Endothelial cell of umbilical vein (primary cell): ENCODE data around the gene TTLL9. TPM values are rescaled to one million over a fixed set of nuclear protein-coding genes. Genes with fewer than 3 reads are reported as not detected.

Experiments used
- BruUV-seq: library from RNA; stranded (reverse); fragments of 400-500 nt; replicated peaks from 2 replicates; lab custom pipeline; 2021; lab: Mats Ljungman, UMichigan
- CTCF ChIA-PET: fragments of 300-600, 350-600 bp; sonication (Branson Sonifier 250); formaldehyde crosslinking; loops from one replicate; lab custom pipeline; 2021; ENCODE audit warnings: antibody characterized with exemption, inconsistent platforms; lab: Charles Lee
- POLR2A ChIA-PET: fragments of 300-600, 350-600 bp; sonication (Branson Sonifier 250); formaldehyde crosslinking; loops from one replicate; lab custom pipeline; 2021; ENCODE audit warnings: antibody characterized with exemption, inconsistent platforms; lab: Charles Lee
- DNase-seq: peaks from one replicate; pipeline ENCODE4 v3.0.0-alpha.2; 2011; ENCODE audit warnings: low read depth, low spot score
- FAIRE-seq: peaks from 2 replicates; lab custom pipeline; 2011; peaks lifted over from hg19 to GRCh38; lab: Jason Lieb, UNC
- H2AFZ ChIP-seq: 2 replicates; pipeline ENCODE4 v1.6.0; 2012; ENCODE audit warnings: low read depth, low read length, control low read depth, inconsistent platforms
- H3K27ac ChIP-seq: 2 replicates; pipeline ENCODE4 v1.5.1; 2011; ENCODE audit warnings: low read depth, mild to moderate bottlenecking, control low read depth, low read length, moderate library complexity; ENCODE audit not compliant: insufficient read depth
- H3K27me3 ChIP-seq, 2 experiments: 2 replicates each; pipeline versions ENCODE4 v1.6.0 to v1.6.1; 2011; ENCODE audit warnings: low read length in 2 of 2, mixed read lengths in 1 of 2; ENCODE audit not compliant: control insufficient read depth in 2 of 2, insufficient read depth in 2 of 2
- H3K36me3 ChIP-seq, 2 experiments: 2 replicates in 1 of 2; 3 replicates in 1 of 2; pipeline ENCODE4 v1.5.1; 2011; ENCODE audit warnings: low read length in 2 of 2, mild to moderate bottlenecking in 1 of 2, moderate library complexity in 1 of 2; ENCODE audit not compliant: control insufficient read depth in 2 of 2, insufficient read depth in 2 of 2; ENCODE audit errors: extremely low read depth in 1 of 2
- H3K4me1 ChIP-seq: 3 replicates; pipeline ENCODE4 v1.5.1; 2011; ENCODE audit warnings: mild to moderate bottlenecking, low read length; ENCODE audit not compliant: control insufficient read depth, insufficient read depth; ENCODE audit errors: extremely low read depth
- H3K4me2 ChIP-seq: 2 replicates; pipeline ENCODE4 v1.6.1; 2011; ENCODE audit warnings: low read length, control low read depth, mixed read lengths; ENCODE audit not compliant: insufficient read depth
- H3K4me3 ChIP-seq, 3 experiments: fragments of 200-600 bp in 1 of 3; sonication (generic), shearing (Covaris generic) in 1 of 3; replicated peaks in 1 of 3; 2 replicates each; pipeline ENCODE4 v1.5.1; 2011 to 2016; ENCODE audit warnings: control low read depth in 3 of 3, low read length in 3 of 3, mild to moderate bottlenecking in 2 of 3, inconsistent platforms in 1 of 3, low read depth in 1 of 3, moderate library complexity in 1 of 3; ENCODE audit not compliant: insufficient read depth in 1 of 3
- H3K79me2 ChIP-seq: 2 replicates; pipeline ENCODE4 v1.6.0; 2012; ENCODE audit warnings: low read length, inconsistent platforms; ENCODE audit not compliant: control insufficient read depth, insufficient read depth
- H3K9ac ChIP-seq: replicated peaks from 2 replicates; pipeline ENCODE3; 2011; ENCODE audit warnings: low read length, control low read depth; ENCODE audit not compliant: insufficient read depth; ENCODE audit errors: extremely low read depth
- H3K9me1 ChIP-seq: replicated peaks from 3 replicates; pipeline ENCODE4 v1.6.0; 2011; ENCODE audit warnings: mild to moderate bottlenecking, low read length; ENCODE audit not compliant: control insufficient read depth, insufficient read depth; ENCODE audit errors: extremely low read depth
- H3K9me3 ChIP-seq: replicated peaks from 2 replicates; pipeline ENCODE4 v1.5.1; 2012; ENCODE audit warnings: low read length, inconsistent platforms; ENCODE audit not compliant: control insufficient read depth, insufficient read depth
- H4K20me1 ChIP-seq: replicated peaks from 2 replicates; pipeline ENCODE3; 2011; ENCODE audit warnings: mild to moderate bottlenecking, low read length; ENCODE audit not compliant: control insufficient read depth, insufficient read depth; ENCODE audit errors: extremely low read depth
- CTCF ChIP-seq, 2 donors: IDR thresholded peaks; 1 replicate in 1 of 2; 2 replicates in 1 of 2; pipeline ENCODE4 v1.5.1; 2011; ENCODE audit warnings: low read length in 2 of 2, mild to moderate bottlenecking in 2 of 2, moderate library complexity in 2 of 2, control low read depth in 1 of 2, inconsistent platforms in 1 of 2, low read depth in 1 of 2; ENCODE audit not compliant: insufficient read depth in 1 of 2; ENCODE audit errors: extremely low read depth in 1 of 2
- EZH2 ChIP-seq: IDR thresholded peaks from 2 replicates; pipeline ENCODE4 v1.6.1; 2012; ENCODE audit warnings: borderline replicate concordance, low read depth, mild to moderate bottlenecking, moderate library complexity, low read length, inconsistent platforms; ENCODE audit not compliant: severe bottlenecking
- FOS ChIP-seq: IDR thresholded peaks from 2 replicates; pipeline ENCODE4 v1.6.1; 2011; ENCODE audit warnings: mild to moderate bottlenecking, low read length, moderate library complexity, borderline replicate concordance; ENCODE audit not compliant: insufficient read depth
- GATA2 ChIP-seq: IDR thresholded peaks from 2 replicates; pipeline ENCODE4 v1.7.0; 2011; ENCODE audit warnings: low read depth, mild to moderate bottlenecking, moderate library complexity, mixed read lengths, low read length; ENCODE audit not compliant: insufficient read length, insufficient read depth
- JUN ChIP-seq: IDR thresholded peaks from 2 replicates; pipeline ENCODE4 v1.6.1; 2011; ENCODE audit warnings: borderline replicate concordance, low read depth; ENCODE audit not compliant: insufficient read length, insufficient read depth
- MYC ChIP-seq: IDR thresholded peaks from one replicate; pipeline ENCODE4 v1.6.1; 2011; ENCODE audit warnings: mild to moderate bottlenecking, low read depth, low read length
- POLR2A ChIP-seq: IDR thresholded peaks from 2 replicates; pipeline ENCODE4 v1.6.1; 2012; ENCODE audit warnings: low read depth, mild to moderate bottlenecking, control low read depth, low read length
- POLR2AphosphoS5 ChIP-seq: IDR thresholded peaks from 2 replicates; pipeline ENCODE4 v1.6.1; 2012; ENCODE audit warnings: low read depth, mild to moderate bottlenecking, control low read depth, low read length, moderate library complexity; ENCODE audit not compliant: insufficient read depth
- dilution Hi-C: fragments of 300-500 bp; cut with MboI; formaldehyde crosslinking; loops from one replicate; pipeline ENCODE4 v1.15.0; 2019; ENCODE audit warnings: low sequenced_read_pairs; ENCODE audit not compliant: extremely low pct_ligation_motif_present
- intact Hi-C: fragments of 100-400 bp; cut with micrococcal nuclease; formaldehyde crosslinking; loops from one replicate; pipeline ENCODE4 v1.10.0; 2022
- polyA plus RNA-seq, 4 experiments: library from polyadenylated mRNA; depleted of rRNA in 3 of 4; stranded (reverse) in 3 of 4; unstranded in 1 of 4; fragments of >200 nt; gene quantifications; 2 replicates each; pipeline versions ENCODE4 v1.2.1 to v1.2.3, GENCODE V29; 2011 to 2012; ENCODE audit warnings: missing spikeins in 1 of 4
- total RNA-seq: library from RNA; stranded (reverse); gene quantifications from 2 replicates; pipeline ENCODE4 v1.2.3, GENCODE V29; 2021
- TF ChIP-seq, protein P1 (sequence below): IDR thresholded peaks from 2 replicates; pipeline ENCODE4 v1.6.1; 2011; ENCODE audit not compliant: insufficient read depth, insufficient read length

Gene TTLL9
- total and polyA plus RNA-seq, 2 donors (not counting 3 experiments of a cell fraction or from before 2014, with no cell fraction given), result 0.03 TPM; not detected in 1

DNA sequence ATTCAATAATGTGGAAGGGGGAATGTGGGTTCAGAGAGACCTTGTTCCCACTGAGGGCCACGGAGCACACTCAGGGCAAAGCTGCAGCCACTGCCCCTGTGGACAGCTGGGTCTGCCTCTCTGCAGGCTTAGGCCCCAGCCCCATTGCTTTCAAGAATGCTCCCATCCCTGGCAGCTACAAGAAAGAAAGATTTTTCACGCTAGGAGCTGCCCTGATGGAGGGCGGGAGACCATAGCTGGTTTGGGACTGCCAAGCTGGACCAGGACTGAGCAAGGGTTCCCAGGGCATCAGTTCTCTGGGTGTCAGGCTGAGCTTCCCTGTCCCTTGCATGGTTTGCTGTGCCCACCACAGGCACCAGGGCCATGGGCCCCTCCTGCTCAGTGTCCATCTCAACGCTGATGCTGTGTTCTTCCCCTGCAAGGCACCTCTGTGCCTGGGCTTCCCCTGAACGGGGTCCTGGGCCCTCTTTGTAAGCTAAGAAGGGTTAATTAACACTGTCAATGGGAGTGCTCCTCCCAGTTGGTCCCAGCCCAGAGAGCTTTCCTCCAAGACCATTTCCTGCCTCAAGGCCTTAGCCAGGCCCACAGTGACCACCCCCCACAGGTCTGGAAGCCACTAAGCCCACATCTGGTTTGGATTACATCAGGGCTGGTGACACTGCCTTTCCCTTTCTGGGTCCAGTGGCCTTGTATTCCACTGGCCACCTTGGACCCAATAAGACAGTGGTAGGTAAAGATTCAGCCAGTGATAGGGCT lies 33.4 kb upstream of the TTLL9 start:
- Histone ChIP-seq H3K9me1 (no peaks in the 10 kb centered on the region), H3K79me2 (no peaks in the 10 kb centered on the region), H3K9me3 (no peaks in the 10 kb centered on the region), H3K4me3 (no peak overlapping the region), H3K27ac (peak overlapping the region; percentile 57), H3K36me3 (no peaks in the 10 kb centered on the region), H4K20me1 (no peaks in the 10 kb centered on the region), H3K4me1 (peaks cover 43% of the 10 kb centered on the region), H2AFZ (no peak overlapping the region), H3K4me2 (no peak overlapping the region), H3K27me3 (no peaks in the 10 kb centered on the region), H3K9ac (no peak overlapping the region)
- FAIRE-seq (no peak), DNase-seq (no peak)
- CTCF ChIA-PET, result interaction anchor here (1.2 to 25.3 kb wide), 3 partner anchors 13 to 115 kb away, joined by 3 to 619 read pairs (median 82); partner anchors contain the start of genes FOXS1 and PDRG1
- no TSS peak for BruUV-seq
- TF ChIP-seq CTCF (IDR thresholded peaks at IDR 0.05; ENCODE audit: extremely low read depth in 1 of 2, insufficient read depth in 1 of 2, low read depth in 1 of 2, low read length in 2 of 2) (no peak), GATA2 (no peak), JUN (no peak), POLR2A (no peak), POLR2AphosphoS5 (no peak), EZH2 (no peak), FOS (no peak), MYC (no peak)
- TF ChIP-seq, protein P1, sequence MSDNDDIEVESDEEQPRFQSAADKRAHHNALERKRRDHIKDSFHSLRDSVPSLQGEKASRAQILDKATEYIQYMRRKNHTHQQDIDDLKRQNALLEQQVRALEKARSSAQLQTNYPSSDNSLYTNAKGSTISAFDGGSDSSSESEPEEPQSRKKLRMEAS, result no peak
- dilution Hi-C loops (no loop called here), intact Hi-C loops (no loop called here)
- POLR2A ChIA-PET, result no interaction called here
